Measurements from ENCODE around the gene PLEKHS1. TPM values are rescaled to one million over a fixed set of nuclear protein-coding genes. Genes with fewer than 3 reads are reported as not detected.

The PLEKHS1 gene
- total and polyA plus RNA-seq, 4 donors, result under 0.01 TPM; not detected in 3

- DNase-seq (ENCODE audit: low spot score), result no peak
- no peaks in the 10 kb centered on the region for H3K9me3 ChIP-seq (ENCODE audit: control insufficient read depth in 4 of 4, low read length in 3 of 4)
- no peak overlapping the region for H3K27ac ChIP-seq (ENCODE audit: low read depth in 1 of 2, low read length in 2 of 2)
- WGBS, result 77% methylated on average over 2 of the region's 2 CpGs
- H3K36me3 ChIP-seq (ENCODE audit: control insufficient read depth in 4 of 4, insufficient read depth in 3 of 4, low read depth in 1 of 4, low read length in 3 of 4), result peaks cover 0 to 8% (median 3%) of the 10 kb centered on the region in 4 donors
- no peak overlapping the region for H3K9ac ChIP-seq (ENCODE audit: low read depth in 1 of 2, low read length in 2 of 2)
- no peaks in the 10 kb centered on the region for H3K27me3 ChIP-seq (ENCODE audit: control insufficient read depth in 4 of 4, insufficient read depth in 4 of 4, low read length in 3 of 4)
- H3K4me1 ChIP-seq (ENCODE audit: control insufficient read depth in 4 of 4, insufficient read depth in 4 of 4, low read length in 3 of 4), result no peaks in the 10 kb centered on the region
- no peak overlapping the region for H3K4me3 ChIP-seq (ENCODE audit: low read depth in 1 of 3, low read length in 3 of 3)
- no peak for TF ChIP-seq HNF4G (IDR thresholded peaks at IDR 0.05)
These were observed 40.3 kb upstream of the PLEKHS1 start for GRCh38 chr10:113711142-113711541.

- Histone ChIP-seq H3K36me3 (ENCODE audit: control insufficient read depth in 4 of 4, insufficient read depth in 3 of 4, low read depth in 1 of 4, low read length in 3 of 4) (peaks cover 0 to 9% (median 3%) of the 10 kb centered on the region in 4 donors), H3K4me3 (ENCODE audit: low read depth in 1 of 3, low read length in 3 of 3) (no peak overlapping the region), H3K27ac (ENCODE audit: low read depth in 1 of 2, low read length in 2 of 2) (no peak overlapping the region), H3K9me3 (ENCODE audit: control insufficient read depth in 4 of 4, low read length in 3 of 4) (no peaks in the 10 kb centered on the region), H3K4me1 (ENCODE audit: control insufficient read depth in 4 of 4, insufficient read depth in 4 of 4, low read length in 3 of 4) (no peaks in the 10 kb centered on the region), H3K9ac (ENCODE audit: low read depth in 1 of 2, low read length in 2 of 2) (no peak overlapping the region), H3K27me3 (ENCODE audit: control insufficient read depth in 4 of 4, insufficient read depth in 4 of 4, low read length in 3 of 4) (no peaks in the 10 kb centered on the region)
- WGBS, result 94% methylated on average over 3 of the region's 3 CpGs
- TF ChIP-seq HNF4A (conservative IDR thresholded peaks at IDR 0.05) (no peak), REST (IDR thresholded peaks at IDR 0.05) (no peak), GABPA (IDR thresholded peaks at IDR 0.05 in 1 of 2, conservative IDR thresholded peaks at IDR 0.05 in 1 of 2) (no peak), TAF1 (conservative IDR thresholded peaks at IDR 0.05) (no peak), RAD21 (IDR thresholded peaks at IDR 0.05) (no peak), SP1 (IDR thresholded peaks at IDR 0.05) (no peak)
- DNase-seq (ENCODE audit: low spot score), result no peak
These were observed 39.5 kb upstream of the PLEKHS1 start for GRCh38 chr10:113712024-113712423.

GRCh38 chr10:113712755-113713639 is 38.5 kb upstream of the PLEKHS1 start:
- no peaks in the 10 kb centered on the region for H3K4me1 ChIP-seq (ENCODE audit: control insufficient read depth in 4 of 4, insufficient read depth in 4 of 4, low read length in 3 of 4)
- H3K4me3 ChIP-seq (ENCODE audit: low read depth in 1 of 3, low read length in 3 of 3), result no peak overlapping the region
- H3K27ac ChIP-seq (ENCODE audit: low read depth in 1 of 2, low read length in 2 of 2), result no peak overlapping the region
- H3K27me3 ChIP-seq (ENCODE audit: control insufficient read depth in 4 of 4, insufficient read depth in 4 of 4, low read length in 3 of 4), result no peaks in the 10 kb centered on the region
- 74% methylated on average over 8 of the region's 8 CpGs for WGBS
- H3K9me3 ChIP-seq (ENCODE audit: control insufficient read depth in 4 of 4, low read length in 3 of 4), result no peaks in the 10 kb centered on the region
- DNase-seq (ENCODE audit: low spot score), result no peak
- no peak overlapping the region for H3K9ac ChIP-seq (ENCODE audit: low read depth in 1 of 2, low read length in 2 of 2)
- TF ChIP-seq TAF1 (conservative IDR thresholded peaks at IDR 0.05) (no peak), ATF3 (IDR thresholded peaks at IDR 0.05) (no peak), YY1 (IDR thresholded peaks at IDR 0.05) (no peak), EGR1 (IDR thresholded peaks at IDR 0.05; ENCODE audit: low read depth in 2 of 2) (no peak), ZBTB33 (IDR thresholded peaks at IDR 0.05) (no peak), FOXA2 (IDR thresholded peaks at IDR 0.05) (no peak), JUND (IDR thresholded peaks at IDR 0.05) (no peak), REST (IDR thresholded peaks at IDR 0.05) (no peak), SP1 (IDR thresholded peaks at IDR 0.05) (no peak), GABPA (IDR thresholded peaks at IDR 0.05 in 1 of 2, conservative IDR thresholded peaks at IDR 0.05 in 1 of 2) (no peak), MAX (IDR thresholded peaks at IDR 0.05) (no peak), FOXA1 (IDR thresholded peaks at IDR 0.05) (no peak), HNF4G (IDR thresholded peaks at IDR 0.05) (no peak)
- H3K36me3 ChIP-seq (ENCODE audit: control insufficient read depth in 4 of 4, insufficient read depth in 3 of 4, low read depth in 1 of 4, low read length in 3 of 4), result peaks cover 0 to 13% (median 5%) of the 10 kb centered on the region in 4 donors

All from liver (tissue), 9 donors.